H9 (cell line): ENCODE results near the gene KIT. TPM values are rescaled to one million over a fixed set of nuclear protein-coding genes. Genes with fewer than 3 reads are reported as not detected.

Experiments
- DNase-seq: peaks from one replicate; pipeline ENCODE4 v3.0.0-alpha.2; 2017
- H2AFZ ChIP-seq: one replicate; pipeline ENCODE4 v1.6.1; 2013; ENCODE audit warnings: mild to moderate bottlenecking, low read length, control low read depth, moderate library complexity
- H2AK5ac ChIP-seq: 2 replicates; pipeline ENCODE4 v1.6.1; 2013; ENCODE audit warnings: low read length, control low read depth, mixed read lengths; ENCODE audit not compliant: insufficient read length
- H2BK120ac ChIP-seq: one replicate; pipeline ENCODE4 v1.6.1; 2013; ENCODE audit warnings: low read depth, mild to moderate bottlenecking, low read length, control low read depth, inconsistent platforms; ENCODE audit not compliant: poor library complexity, severe bottlenecking
- H2BK12ac ChIP-seq: 2 replicates; pipeline ENCODE4 v1.6.1; 2013; ENCODE audit warnings: low read length, control low read depth, mixed read lengths, low read depth; ENCODE audit not compliant: insufficient read length
- H2BK15ac ChIP-seq: 2 replicates; pipeline ENCODE4 v1.6.1; 2013; ENCODE audit warnings: low read depth, low read length, control low read depth
- H2BK20ac ChIP-seq: one replicate; pipeline ENCODE4 v1.6.1; 2013; ENCODE audit warnings: low read depth, mild to moderate bottlenecking, low read length, control low read depth, inconsistent platforms; ENCODE audit not compliant: poor library complexity, severe bottlenecking
- H2BK5ac ChIP-seq: 2 replicates; pipeline ENCODE4 v1.6.1; 2013; ENCODE audit warnings: low read length, control low read depth, mixed read lengths; ENCODE audit not compliant: insufficient read length
- H3K14ac ChIP-seq: 2 replicates; pipeline ENCODE4 v1.6.1; 2013; ENCODE audit warnings: low read length, control low read depth; ENCODE audit not compliant: insufficient read depth
- H3K18ac ChIP-seq: 2 replicates; pipeline ENCODE4 v1.6.1; 2013; ENCODE audit warnings: low read depth, mild to moderate bottlenecking, mixed read lengths, low read length, control low read depth; ENCODE audit not compliant: insufficient read length
- H3K23ac ChIP-seq: 2 replicates; pipeline ENCODE4 v1.6.1; 2013; ENCODE audit warnings: low read length, control low read depth, mixed read lengths, low read depth; ENCODE audit not compliant: insufficient read length
- H3K23me2 ChIP-seq: 2 replicates; pipeline ENCODE4 v1.6.1; 2013; ENCODE audit warnings: low read depth, mild to moderate bottlenecking, mixed read lengths, low read length, control low read depth; ENCODE audit not compliant: insufficient read length, poor library complexity, severe bottlenecking
- H3K27ac ChIP-seq: 2 replicates; pipeline ENCODE4 v1.5.1; 2013; ENCODE audit warnings: low read length, control low read depth, mixed read lengths, low read depth; ENCODE audit not compliant: insufficient read length
- H3K27me3 ChIP-seq: 2 replicates; pipeline ENCODE4 v1.6.1; 2013; ENCODE audit warnings: low read length, control low read depth, inconsistent platforms; ENCODE audit not compliant: insufficient read depth
- H3K4ac ChIP-seq: 2 replicates; pipeline ENCODE4 v1.6.1; 2013; ENCODE audit warnings: low read depth, mild to moderate bottlenecking, control low read depth, inconsistent platforms, low read length, moderate library complexity
- H3K4me1 ChIP-seq: 2 replicates; pipeline ENCODE4 v1.6.1; 2013; ENCODE audit warnings: low read length, control low read depth, inconsistent platforms; ENCODE audit not compliant: insufficient read depth
- H3K4me2 ChIP-seq: 2 replicates; pipeline ENCODE4 v1.6.1; 2013; ENCODE audit warnings: low read length, control low read depth, mixed read lengths; ENCODE audit not compliant: insufficient read length, insufficient read depth
- H3K56ac ChIP-seq: 2 replicates; pipeline ENCODE4 v1.6.1; 2013; ENCODE audit warnings: low read depth, mild to moderate bottlenecking, mixed read lengths, low read length, control low read depth; ENCODE audit not compliant: insufficient read length
- H3K79me1 ChIP-seq: 2 replicates; pipeline ENCODE4 v1.6.1; 2013; ENCODE audit warnings: low read depth, mild to moderate bottlenecking, moderate library complexity, low read length, control low read depth, inconsistent platforms; ENCODE audit not compliant: insufficient read depth, poor library complexity, severe bottlenecking
- H3K79me2 ChIP-seq: 2 replicates; pipeline ENCODE4 v1.6.1; 2013; ENCODE audit warnings: low read length, control low read depth, inconsistent platforms; ENCODE audit not compliant: insufficient read depth
- H3K9ac ChIP-seq: 2 replicates; pipeline ENCODE4 v1.6.1; 2013; ENCODE audit warnings: low read length, control low read depth, mixed read lengths; ENCODE audit not compliant: insufficient read length; ENCODE audit errors: extremely low read depth
- H3K9me3 ChIP-seq: one replicate; pipeline ENCODE4 v1.6.1; 2013; ENCODE audit warnings: low read depth, low read length, inconsistent platforms; ENCODE audit not compliant: control insufficient read depth
- H3T11ph ChIP-seq: one replicate; pipeline ENCODE4 v1.6.1; 2013; ENCODE audit warnings: mild to moderate bottlenecking, low read length, control low read depth, inconsistent platforms
- H4K20me1 ChIP-seq: one replicate; pipeline ENCODE4 v1.6.1; 2013; ENCODE audit not compliant: control insufficient read depth, insufficient read length, insufficient read depth
- H4K5ac ChIP-seq: 2 replicates; pipeline ENCODE4 v1.6.1; 2013; ENCODE audit warnings: low read depth, mild to moderate bottlenecking, mixed read lengths, low read length, control low read depth; ENCODE audit not compliant: insufficient read length
- H4K8ac ChIP-seq: replicated peaks from 2 replicates; pipeline ENCODE4 v1.6.1; 2013; ENCODE audit warnings: low read length, control low read depth, mixed read lengths, low read depth; ENCODE audit not compliant: insufficient read length
- H4K91ac ChIP-seq: 2 replicates; pipeline ENCODE4 v1.6.1; 2013; ENCODE audit warnings: low read depth, mild to moderate bottlenecking, moderate library complexity, mixed read lengths, low read length, control low read depth; ENCODE audit not compliant: insufficient read length
- H3K27ac Mint-ChIP-seq, 3 experiments: 2 replicates in 2 of 3; 3 replicates in 1 of 3; pipeline ENCODE4 v1.8.0; 2020 to 2021; ENCODE audit warnings: mixed read lengths in 3 of 3, mild to moderate bottlenecking in 1 of 3, moderate library complexity in 1 of 3
- H3K27me3 Mint-ChIP-seq: 2 replicates; pipeline ENCODE4 v1.8.0; 2021; ENCODE audit warnings: low read depth, mild to moderate bottlenecking, moderate library complexity, mixed read lengths
- H3K36me3 Mint-ChIP-seq, 3 experiments: 2 replicates in 2 of 3; 3 replicates in 1 of 3; pipeline ENCODE4 v1.8.0; 2020 to 2021; ENCODE audit warnings: low read depth in 3 of 3, mixed read lengths in 3 of 3; ENCODE audit not compliant: insufficient read depth in 1 of 3
- H3K4me1 Mint-ChIP-seq, 2 experiments: 2 replicates each; pipeline ENCODE4 v1.8.0; 2020; ENCODE audit warnings: mixed read lengths in 2 of 2
- H3K4me3 Mint-ChIP-seq, 2 experiments: 2 replicates in 1 of 2; 3 replicates in 1 of 2; pipeline ENCODE4 v1.8.0; 2020 to 2021; ENCODE audit warnings: mild to moderate bottlenecking in 2 of 2, mixed read lengths in 2 of 2, moderate library complexity in 1 of 2
- H3K9me3 Mint-ChIP-seq, 2 experiments: 2 replicates in 1 of 2; 3 replicates in 1 of 2; pipeline ENCODE4 v1.8.0; 2020; ENCODE audit warnings: mild to moderate bottlenecking in 2 of 2, mixed read lengths in 2 of 2, moderate library complexity in 1 of 2
- CTCF ChIP-seq: fragments of 200-600 bp; sonication (generic); conservative IDR thresholded peaks from 3 replicates; pipeline ENCODE4 v1.8.0; 2021; ENCODE audit warnings: antibody characterized with exemption, mild to moderate bottlenecking
- WGBS: extraction: QIAGEN DNeasy Blood & Tissue Kit; methylation state at CpG from one replicate; pipeline ENCODE4 v1.1.7; 2013; ENCODE audit warnings: missing lambda C conversion rate, low lambda C conversion rate, mixed read lengths; ENCODE audit not compliant: insufficient read length; ENCODE audit errors: extremely low coverage; 5-methylcytosine and 5-hydroxymethylcytosine counted together
- total RNA-seq: library from RNA; stranded (reverse); gene quantifications from 2 replicates; pipeline ENCODE4 v1.2.1, GENCODE V29; 2021

The KIT gene
- total RNA-seq, 1 experiment from 2014 or later: 6.7 TPM

DNA sequence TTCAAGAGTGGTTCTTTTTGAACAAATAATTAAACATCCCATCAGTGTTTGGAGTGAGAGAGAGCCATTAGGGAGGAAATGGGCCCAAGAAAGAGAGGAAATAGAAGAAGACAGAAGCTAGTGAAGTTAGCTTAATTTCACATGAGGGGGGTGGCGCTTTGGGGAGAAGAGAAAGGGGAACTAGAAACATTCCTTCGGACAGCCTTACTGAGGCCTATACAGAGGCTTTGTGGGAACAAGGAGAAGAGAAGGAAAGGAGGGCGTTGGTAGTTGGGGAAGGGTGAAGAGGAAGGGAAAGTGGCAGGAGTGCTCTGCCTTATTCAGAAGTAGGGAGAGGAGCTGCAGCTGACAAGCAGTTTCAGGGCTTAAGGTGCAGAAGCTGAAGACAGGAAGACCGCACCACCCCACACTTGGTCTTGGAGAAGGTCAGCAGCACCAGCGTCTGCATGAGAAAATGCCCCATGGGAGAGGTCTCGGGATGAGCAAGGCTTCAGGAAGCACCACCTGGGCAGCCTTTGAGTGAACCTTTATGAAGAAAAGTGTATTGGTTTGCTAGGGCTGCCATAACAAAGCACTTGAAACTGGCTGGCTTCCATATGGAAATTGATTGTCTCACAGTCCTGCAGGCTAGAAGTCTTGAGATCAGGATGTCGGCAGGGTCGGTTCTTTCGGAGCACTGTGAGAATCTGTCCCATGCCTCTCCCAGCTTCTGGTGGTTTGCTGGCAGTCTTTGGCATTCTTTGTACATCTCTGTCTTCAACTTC is 85.1 kb downstream of the KIT start:
- Histone ChIP-seq H4K91ac (no peak overlapping the region), H3K79me1 (no peaks in the 10 kb centered on the region), H3K9ac (no peak overlapping the region), H2BK12ac (no peak overlapping the region), H2AFZ (no peak overlapping the region), H3K56ac (no peak overlapping the region), H3K23ac (no peak overlapping the region), H3K27me3 (no peaks in the 10 kb centered on the region), H2BK15ac (no peak overlapping the region), H3K4me1 (peaks cover 4% of the 10 kb centered on the region; the same call in 1 of the 2 replicates), H4K5ac (no peak overlapping the region), H3K79me2 (no peaks in the 10 kb centered on the region), H3K14ac (no peak overlapping the region), H4K8ac (no peak overlapping the region), H3T11ph (no peak overlapping the region), H3K4me2 (no peak overlapping the region), H2BK20ac (no peak overlapping the region), H3K4ac (no peak overlapping the region), H3K18ac (no peak overlapping the region), H4K20me1 (no peaks in the 10 kb centered on the region), H2BK120ac (no peak overlapping the region), H3K27ac (no peak overlapping the region), H3K23me2 (no peaks in the 10 kb centered on the region), H2AK5ac (no peak overlapping the region), H2BK5ac (no peak overlapping the region), H3K9me3 (no peaks in the 10 kb centered on the region)
- TF ChIP-seq CTCF: no peak
- Mint-ChIP-seq H3K27ac (peak overlapping the region in 2 of 3 experiments; percentile 11 to 12; a peak in 2 of 7 replicates), H3K27me3 (no peaks in the 10 kb centered on the region; the same call in 1 of the 2 replicates), H3K4me1 (peaks cover 19 to 25% of the 10 kb centered on the region in 2 experiments), H3K9me3 (peaks cover 20 to 31% of the 10 kb centered on the region in 2 experiments), H3K4me3 (no peak overlapping the region), H3K36me3 (peaks cover 19 to 42% (median 28%) of the 10 kb centered on the region in 3 experiments)
- DNase-seq: peak; percentile 40
- no CpG with 5 or more reads among the region's 9 CpGs for WGBS
